Measurements from ENCODE around the gene CHRNG.

Gene CHRNG

DNA sequence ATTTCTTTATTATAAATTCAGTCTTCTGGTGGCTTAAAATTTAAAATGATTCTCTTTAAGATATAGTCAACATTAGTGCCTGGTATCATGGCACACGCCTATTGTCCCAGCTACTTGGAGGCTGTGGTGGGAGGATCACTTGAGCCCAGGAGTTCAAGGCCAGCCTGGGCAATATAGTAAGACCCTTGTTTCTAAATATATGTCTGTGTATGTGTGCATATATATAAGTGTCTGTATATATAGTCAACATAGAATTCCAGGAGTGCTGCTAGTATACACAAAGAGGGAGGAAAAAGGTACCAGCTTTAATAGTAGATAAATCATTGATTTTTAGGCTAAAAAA, 35.9 kb downstream of the CHRNG start:
- no peak for DNase-seq (ENCODE audit: low read depth in 1 of 2, low spot score in 1 of 2)

DNA sequence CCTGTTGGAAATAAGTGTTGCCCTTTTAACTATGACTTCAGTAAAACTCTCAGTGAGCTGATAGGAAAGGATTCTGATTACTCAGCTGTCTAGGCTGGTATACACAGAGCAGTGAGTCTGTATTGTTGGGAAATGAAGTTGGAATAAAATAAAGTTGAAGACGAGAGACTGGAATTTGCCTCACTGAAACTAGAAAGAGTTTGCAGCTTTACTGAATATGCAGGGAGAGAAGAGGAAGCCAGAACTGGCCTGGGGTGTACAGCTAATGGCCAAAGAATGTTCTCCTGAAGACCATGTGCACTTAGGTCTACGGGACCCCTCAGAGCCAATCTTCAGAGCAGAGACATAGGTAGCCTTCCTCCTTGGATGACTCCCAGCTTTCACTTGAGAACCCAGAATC, 37.5 kb downstream of the CHRNG start:
- no peak for DNase-seq (ENCODE audit: low read depth in 1 of 2, low spot score in 1 of 2)

DNA sequence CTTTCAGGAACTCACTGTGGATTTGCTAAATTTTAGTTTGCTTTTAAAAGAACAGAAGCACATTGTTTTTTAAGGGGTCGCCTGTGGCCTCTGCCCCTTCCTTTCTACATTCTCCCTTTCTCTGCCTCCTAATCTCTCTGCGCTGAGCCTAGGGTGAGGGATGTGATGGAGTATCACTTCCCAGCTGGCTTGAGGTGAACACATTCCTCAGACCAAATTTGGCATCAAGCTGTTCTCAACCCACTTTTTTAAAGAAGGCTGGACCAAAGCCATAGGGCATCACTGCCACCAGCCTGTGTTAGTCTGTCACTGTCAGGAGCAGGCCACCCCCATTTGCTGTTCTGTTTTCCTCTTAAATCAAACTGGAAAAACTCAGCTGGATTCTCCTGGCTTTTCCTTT, 38.3 kb downstream of the CHRNG start:
- DNase-seq (ENCODE audit: low read depth in 1 of 2, low spot score in 1 of 2): no peak

DNA sequence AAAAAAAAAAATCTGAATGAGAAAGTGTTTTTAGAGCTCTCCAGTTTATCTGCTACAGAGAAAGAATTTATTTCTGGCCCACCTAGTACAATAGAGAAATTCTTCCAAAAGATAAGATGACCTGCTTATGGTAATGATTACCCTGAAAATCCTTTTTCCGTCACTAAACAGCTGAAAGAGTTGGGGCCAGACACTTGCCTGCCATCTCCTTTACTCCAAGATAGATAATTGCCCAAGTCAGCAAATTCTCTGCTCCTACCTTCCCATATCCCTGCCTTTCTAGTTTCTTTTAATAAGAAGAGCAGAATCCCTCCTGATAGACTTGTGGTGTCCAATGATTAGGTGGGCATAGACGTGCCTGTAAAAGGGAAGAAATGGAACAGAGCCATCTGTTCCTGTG, 39.1 kb downstream of the CHRNG start:
- DNase-seq (ENCODE audit: low read depth in 1 of 2, low spot score in 1 of 2): no peak

DNA sequence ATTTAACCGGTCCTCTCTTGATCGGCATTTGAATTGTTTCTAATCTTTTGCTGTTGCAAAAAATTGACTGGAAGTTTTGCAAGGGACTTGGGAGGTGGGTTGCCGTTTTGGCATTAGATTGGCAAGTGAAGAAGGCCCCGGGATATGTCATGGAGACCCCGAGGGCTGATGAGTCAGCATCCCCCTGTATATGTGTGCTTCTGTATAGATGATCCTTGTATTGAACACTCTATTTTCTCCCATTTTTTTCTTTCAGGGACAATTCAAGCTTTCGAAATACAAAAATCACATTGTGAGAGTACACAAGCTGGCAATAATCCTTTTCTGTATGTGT, 41.1 kb downstream of the CHRNG start:
- no peak for DNase-seq (ENCODE audit: low read depth in 1 of 2, low spot score in 1 of 2)

DNA sequence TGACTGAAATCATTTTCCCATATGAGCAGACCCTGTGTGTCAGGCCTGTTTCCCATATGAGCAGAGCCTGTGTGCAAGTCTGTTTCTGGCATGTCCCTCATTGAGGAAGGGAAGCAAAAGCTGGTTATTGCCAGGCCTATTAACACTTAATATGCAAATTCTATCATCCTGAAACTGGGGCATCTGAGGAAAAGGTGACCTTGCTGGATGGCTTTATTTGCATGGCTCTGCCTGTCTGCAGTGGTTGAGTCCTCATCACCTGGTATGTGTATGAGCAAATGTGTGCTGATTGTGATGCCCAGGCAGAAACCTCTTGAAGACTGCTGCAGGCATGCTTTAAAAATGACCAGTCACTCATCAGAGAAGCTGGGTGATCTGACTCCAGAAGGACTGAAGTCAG, 42.2 kb downstream of the CHRNG start:
- DNase-seq (ENCODE audit: low read depth in 1 of 2, low spot score in 1 of 2): no peak

DNA sequence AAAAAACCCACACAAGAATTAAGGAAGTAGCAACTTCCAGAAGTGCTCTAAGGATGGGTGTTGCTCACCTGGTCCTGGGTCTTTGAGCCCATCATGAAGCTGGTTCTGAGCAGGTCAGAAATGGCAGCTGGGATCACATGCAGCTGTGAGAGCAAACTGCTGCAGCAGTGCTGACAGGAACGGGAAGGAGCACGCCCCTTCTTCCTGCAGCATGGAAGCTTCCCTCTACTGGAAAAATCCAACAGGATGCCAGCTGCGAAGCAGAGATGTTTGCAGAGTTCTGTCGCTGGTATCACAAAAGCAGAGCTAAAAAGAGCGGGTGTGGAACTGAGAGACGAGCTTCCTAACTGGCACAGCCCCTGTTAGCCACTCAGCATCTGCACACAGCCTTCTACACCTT, 44.7 kb downstream of the CHRNG start:
- DNase-seq (ENCODE audit: low read depth in 1 of 2, low spot score in 1 of 2): no peak

DNA sequence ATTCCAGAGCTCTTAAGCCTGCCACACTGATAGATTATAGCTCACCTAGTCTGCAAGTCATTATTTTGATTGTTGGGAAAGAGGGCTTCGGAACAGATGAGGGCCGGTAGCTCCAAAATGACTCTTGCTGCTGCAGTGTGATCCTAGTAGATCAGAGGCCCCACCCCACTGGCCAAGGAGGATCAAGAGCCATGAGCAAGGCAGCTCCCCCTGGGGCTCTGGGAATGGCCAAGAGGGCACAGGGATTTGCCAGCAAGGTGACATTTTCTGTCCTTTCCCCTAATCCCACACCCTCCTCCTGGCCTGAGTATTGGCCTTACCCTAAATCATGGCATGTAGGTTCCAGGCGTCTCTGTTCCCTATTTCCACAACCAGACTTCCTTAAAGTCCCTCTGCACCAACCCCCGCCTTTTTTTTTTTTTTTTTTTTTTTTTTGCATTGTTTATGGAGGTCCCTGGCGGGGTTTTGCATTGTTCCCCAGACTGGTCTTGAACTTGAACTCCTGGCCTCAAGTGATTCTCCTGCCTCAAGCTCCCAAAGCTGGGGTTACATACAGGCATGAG, 47.5 kb downstream of the CHRNG start:
- no peak for DNase-seq (ENCODE audit: low read depth in 1 of 2, low spot score in 1 of 2)

DNA sequence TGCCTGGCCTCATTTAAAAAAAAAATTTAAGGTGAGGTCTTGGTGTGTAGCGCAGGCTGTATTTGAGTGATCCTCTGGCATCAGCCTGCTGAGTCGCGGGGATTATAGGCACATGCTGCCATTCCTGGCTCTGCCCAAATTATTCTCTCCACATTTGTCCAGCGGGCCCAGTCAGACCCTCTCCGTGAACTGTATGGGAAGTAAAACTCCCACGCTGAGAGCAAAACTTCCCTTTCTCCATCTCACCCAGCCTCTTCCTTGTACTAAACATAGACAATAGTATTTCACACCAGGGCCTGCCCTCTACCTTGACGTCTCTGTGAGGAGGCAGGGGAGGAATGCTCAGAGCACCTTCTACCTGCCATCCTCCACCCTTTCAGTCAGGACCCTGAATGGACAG, 48.0 kb downstream of the CHRNG start:
- DNase-seq (ENCODE audit: low read depth in 1 of 2, low spot score in 1 of 2): no peak

DNA sequence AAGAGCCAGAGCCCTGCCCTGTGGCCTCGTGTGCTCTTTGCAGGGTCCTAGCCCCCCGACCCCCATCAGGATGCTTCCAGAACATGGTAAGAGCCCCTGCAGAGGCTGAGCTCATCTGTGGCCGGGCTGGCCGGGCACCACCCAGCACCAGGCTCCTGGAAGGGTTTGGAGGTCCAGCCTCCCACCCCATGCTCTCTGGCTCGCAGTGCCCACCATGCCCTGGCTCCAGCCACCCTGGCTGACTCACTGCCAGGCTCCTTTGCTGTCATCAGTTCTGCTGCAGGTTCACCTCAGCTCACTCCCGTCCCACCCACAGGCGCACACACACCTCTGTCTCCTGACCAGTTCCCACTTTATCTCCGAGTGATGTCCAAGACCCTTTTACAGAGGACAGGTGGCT, 48.5 kb downstream of the CHRNG start:
- no peak for DNase-seq (ENCODE audit: low read depth in 1 of 2, low spot score in 1 of 2)

DNA sequence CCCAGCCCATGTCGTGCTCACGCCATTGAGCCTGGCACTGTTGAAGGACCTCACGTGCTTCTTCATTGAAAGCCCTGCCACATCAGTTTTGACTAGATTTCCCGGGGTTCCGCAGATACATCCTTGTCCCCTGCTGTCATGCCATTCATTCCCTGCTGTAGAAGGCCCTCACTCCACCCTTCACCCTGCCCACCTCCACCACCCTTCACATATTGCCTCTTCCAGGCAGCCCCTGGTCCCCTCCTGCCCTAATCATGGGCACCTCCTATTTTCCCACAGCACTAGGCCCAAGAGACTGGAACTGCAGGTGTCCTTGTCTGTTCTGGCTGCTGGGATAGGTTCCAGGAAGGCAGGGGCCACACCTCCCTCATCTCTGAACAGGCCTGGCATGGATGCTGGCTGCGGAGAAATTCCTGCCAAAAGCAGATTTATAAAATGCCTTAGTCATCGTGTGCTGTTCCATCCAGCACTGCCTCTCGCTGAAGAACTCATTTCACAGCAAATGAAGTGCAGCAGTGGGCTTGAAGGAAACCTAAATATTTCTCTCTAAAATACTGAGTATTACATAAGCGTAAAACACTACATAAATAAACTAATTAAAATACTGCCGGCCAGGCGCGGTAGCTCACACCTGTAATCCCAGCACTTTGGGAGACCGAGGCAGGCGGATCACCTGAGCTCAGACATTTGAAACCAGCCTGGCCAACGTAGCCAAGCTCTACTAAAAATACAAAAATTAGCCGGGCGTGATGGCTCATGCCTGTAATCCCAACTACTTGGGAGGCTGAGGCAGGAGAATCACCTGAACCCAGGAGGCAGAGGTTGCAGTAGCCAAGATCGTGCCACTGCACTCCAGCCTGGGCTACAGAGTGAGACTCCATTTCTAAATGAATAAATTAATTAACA, 49.4 kb downstream of the CHRNG start:
- no peak for DNase-seq (ENCODE audit: low read depth in 1 of 2, low spot score in 1 of 2)

DNA sequence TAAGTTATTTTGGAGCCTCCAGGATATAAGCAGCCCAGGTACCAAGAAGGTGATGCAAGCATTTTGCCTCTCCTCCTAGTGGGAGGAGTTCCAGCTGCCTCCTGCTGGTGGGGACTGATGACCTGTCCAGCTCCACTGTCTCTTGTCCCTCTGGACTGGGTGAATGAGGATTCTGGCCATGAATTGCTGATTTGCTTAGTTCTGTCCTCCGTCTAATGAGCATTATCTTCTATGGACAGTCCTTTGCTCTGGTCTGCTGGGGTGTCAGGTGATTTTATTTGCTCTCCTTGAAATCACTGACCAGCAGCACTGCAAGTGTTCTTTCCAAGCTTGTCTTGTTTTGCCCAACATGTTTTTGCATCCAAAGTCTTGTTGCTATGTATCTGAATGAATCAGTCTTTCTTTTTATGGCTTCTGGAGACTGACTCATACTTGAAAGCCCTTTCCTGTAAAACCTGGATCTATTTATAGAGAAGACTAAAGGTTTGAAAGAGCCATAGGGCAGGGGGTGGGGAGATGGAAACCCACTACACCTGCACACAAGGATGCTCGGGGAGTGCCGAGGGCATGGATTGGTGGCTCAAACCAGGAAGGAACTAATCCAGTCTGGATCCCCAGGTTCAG, 53.4 kb downstream of the CHRNG start:
- no peak for DNase-seq (ENCODE audit: low read depth in 1 of 2, low spot score in 1 of 2)

DNA sequence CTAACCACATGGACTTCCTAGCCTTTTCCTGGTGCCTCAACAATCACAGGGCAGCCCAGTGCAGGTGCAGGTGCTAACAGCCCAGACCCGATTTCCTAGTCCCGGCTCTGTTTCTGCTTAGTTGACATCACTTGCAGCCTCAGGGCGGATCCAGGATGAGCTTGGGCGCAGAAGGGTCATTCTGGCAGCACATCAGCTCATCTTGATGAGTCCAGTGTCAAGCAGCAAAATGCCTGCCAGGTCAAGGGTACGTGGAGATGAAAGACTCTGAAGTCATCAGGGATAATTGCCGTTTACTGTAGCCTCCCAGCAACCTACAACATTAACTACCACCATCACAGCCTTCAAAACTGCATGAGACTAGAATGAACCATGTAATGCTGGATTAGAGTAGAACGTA, 54.5 kb downstream of the CHRNG start:
- DNase-seq (ENCODE audit: low read depth in 1 of 2, low spot score in 1 of 2): no peak
